Activated T-helper 1 cell treated with anti-CD3 and anti-CD28 coated beads, Interleukin-2, amount 50 U/mL, for 16 hours (primary cell): Measurements from ENCODE around the gene USP8.
"Not testable (repeated sequence)": the region's sequence is repeated elsewhere in the genome, so short reads cannot be mapped to it uniquely, and the experiment has no call there.

ENCODE experiments used
- DNase-seq, 2 donors: peaks; one replicate each; pipeline ENCODE4 v3.0.0-alpha.2; 2020; ENCODE audit warnings: low read depth in 1 of 2, low spot score in 1 of 2

Gene USP8

DNA sequence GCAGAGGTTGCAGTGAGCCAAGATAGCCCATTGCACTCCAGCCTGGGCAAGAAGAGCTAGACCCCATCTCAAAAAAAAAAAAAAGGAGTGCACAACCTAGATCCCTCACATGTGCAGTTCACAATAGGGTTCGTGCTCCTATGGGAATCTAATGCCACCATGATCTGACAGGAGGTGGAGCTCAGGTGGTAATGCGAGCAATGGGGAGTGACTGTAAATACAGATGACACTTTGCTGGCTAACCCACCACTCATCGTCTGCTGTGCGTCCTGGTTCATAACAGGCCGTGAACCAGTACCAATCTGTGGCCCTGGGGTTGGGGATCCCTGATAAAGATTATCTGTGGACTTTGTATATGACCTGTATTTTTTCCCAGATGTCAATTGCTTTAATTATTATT, 16.7 kb downstream of the USP8 start:
- no peak for DNase-seq

GRCh38 chr15:50452927-50453326, 28.7 kb downstream of the USP8 start:
- no peak for DNase-seq

DNA sequence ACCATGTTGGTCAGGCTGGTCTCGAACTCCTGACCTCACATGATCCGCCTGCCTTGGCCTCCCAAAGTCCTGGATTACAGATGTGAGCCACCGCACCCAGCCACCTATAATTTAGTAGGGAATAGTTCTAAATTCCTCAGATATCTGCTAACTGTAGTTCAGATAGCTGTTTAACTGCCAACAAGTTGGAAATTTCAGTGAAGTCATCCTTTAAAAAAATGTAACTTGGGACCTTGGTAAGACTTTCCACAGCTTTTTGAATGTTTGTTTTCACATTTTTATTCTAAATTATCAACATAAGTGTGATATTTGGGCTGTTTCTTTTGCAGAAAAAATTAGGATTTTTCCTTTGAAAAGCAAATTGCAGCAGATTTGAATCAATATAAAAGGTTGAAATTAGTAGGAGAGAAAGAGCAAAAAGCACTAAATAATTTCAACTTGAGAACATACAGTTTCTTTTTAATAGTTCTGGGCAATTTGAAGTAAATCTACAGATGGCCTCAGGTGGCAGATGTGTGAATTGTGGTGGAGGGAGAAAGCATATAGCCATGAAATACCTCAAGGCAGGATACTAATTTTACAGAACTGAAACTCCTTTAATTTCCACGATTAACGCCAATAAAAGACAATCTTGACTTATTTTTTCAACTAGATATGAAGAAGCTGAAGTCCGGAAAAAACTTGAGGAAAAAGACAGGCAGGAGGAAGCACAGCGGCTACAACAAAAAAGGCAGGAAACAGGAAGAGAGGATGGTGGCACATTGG, 34.3 kb downstream of the USP8 start:
- no peak for DNase-seq

DNA sequence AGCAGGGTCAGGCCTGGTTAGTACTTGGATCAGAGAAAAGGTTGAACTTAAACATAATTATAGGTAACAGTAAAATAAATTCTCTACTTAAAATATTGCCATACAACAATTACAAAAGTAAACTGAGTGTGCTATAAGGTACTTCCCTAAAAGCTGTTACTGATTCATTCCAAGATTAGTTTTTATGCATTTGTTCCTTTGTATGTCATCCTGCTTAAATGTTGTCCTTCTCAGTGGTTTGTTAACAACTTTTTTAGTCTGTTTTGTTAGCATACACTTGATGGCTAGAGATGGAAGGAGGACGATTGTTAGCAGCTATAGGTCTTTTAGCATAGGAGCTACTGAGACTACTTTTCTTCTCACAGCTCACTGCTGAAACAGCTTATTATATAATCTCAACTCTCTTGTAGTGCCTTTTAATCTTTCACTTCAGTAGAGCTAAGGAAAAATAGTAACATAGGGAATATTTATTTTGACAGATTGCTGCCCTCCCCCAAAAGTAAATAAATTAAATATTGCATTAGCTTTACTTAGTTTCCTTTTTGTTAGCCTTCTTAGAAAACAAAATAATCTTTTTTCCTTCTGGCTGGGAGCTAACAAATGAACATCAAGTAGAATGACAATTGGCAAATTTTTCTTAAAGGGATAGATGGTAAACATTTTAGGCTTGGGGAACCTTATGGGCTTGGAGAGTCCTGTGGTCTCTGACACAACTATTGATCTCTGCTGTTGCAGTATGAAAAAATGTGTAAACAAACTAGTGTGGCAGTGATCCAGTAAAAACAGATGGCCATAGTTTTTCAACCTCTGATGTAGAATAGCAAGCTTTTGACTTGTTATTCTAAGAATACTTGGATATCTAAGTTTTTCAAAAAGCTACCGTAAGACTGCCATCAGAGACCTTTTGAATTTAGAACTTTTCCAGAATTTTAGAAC, 39.5 kb downstream of the USP8 start:
- DNase-seq, result no peak

- DNase-seq, result no peak
Observed at GRCh38 chr15:50471072-50471471, 46.9 kb downstream of the USP8 start.

DNA sequence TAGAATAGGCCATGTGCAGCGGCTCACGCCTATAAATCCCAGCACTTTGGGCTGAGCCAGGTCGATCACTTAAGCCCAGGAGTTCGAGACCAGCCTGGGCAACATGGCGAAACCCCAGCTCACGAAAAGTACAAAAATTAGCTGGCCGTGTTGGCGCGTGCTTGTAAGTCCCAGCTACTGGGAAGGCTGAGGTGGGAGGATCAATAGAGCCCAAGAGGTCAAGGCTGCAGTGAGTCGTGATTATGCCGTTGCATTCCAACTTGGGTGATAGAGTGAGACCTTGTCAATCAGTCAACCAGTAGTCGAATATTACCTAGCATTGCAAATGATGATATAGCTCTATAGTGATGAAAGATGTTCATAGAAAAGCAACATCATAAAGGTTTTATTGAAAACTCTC, 51.9 kb downstream of the USP8 start:
- DNase-seq, result no peak

GRCh38 chr15:50484781-50485180, 60.6 kb downstream of the USP8 start:
- DNase-seq, result no peak

DNA sequence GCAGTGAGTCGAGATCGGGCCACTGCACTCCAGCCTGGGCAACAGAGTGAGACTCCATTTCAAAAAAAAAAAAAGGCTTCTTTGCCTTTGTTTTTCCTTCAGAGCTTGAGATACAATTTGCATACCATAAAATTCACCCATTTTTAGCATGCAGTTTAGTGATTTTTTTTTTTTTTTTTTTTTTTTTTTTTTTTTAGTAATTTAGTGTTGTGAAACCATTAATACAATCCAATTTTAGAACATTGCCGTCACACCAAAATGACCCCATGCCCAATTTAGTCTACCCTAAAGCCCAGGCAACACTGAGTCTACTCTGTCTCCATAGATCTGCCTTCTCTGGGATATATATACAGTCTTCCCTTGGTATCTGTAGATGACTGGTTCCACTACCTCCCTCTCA, 61.2 kb downstream of the USP8 start:
- no peak for DNase-seq

DNA sequence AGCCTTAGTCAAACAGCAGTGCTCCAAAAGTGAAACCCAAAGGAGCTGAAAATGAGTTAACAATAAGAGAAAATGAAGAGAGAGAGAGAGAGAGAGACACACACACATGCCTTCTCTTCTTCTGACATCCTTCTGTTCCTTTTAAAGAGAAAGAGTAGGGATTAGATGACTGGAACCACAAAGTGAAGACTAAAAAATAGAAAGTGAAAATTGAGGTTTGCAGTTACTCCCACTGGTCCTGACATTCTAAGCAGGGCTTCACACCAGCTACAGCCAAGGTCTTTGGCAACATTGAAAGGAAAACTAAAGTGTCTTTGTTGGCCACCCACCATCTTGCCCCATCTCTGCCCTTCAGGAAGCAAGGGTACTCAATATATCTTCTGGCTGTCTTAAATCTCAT, 63.1 kb downstream of the USP8 start:
- DNase-seq, result no peak

- no peak for DNase-seq
Observed at GRCh38 chr15:50493625-50494024, 69.4 kb downstream of the USP8 start.

DNA sequence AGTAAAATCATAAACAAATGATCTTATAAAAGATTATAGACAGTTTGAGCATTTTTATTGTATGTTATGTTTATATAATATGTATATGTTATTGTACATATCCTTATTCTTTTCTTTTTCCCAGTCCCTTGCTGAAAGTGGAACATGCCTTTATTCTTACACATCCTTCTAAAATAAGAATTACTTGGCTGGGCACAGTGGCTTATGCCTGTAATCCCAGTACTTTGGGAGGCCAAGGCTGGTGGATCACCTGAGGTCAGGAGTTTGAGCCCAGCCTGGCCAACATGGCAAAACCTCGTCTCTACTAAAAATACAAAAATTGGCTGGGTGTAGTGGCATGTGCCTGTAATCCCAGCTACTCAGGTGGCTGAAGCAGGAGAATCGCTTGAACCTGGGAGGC, 70.3 kb downstream of the USP8 start:
- DNase-seq, result not testable (repeated sequence)

GRCh38 chr15:50496692-50497091, 72.5 kb downstream of the USP8 start:
- no peak for DNase-seq

DNA sequence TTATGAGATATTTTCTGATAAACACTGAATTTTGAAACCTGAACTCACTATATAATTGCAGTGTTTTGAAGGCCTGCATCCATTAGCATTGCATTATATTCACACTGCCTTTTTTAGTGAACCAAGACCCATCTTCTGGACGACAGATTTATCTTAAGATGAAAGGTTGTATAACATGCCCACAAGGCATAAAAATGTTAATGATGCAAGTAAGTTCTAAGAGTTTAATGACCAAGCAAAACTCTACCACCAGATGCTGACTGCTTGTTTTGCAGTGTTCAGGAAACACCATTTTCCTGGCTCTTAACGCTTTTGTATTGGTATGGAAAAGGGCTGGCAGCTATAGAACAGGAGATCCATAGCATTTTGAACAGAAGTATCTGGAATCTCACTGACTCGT, 76.1 kb downstream of the USP8 start:
- DNase-seq, result no peak

- DNase-seq, result no peak
Observed at GRCh38 chr15:50501815-50502214, 77.6 kb downstream of the USP8 start.

- no peak for DNase-seq
Observed at GRCh38 chr15:50503144-50503543, 78.9 kb downstream of the USP8 start.

- DNase-seq, result not testable (repeated sequence)
Observed at GRCh38 chr15:50505656-50506055, 81.5 kb downstream of the USP8 start.

DNA sequence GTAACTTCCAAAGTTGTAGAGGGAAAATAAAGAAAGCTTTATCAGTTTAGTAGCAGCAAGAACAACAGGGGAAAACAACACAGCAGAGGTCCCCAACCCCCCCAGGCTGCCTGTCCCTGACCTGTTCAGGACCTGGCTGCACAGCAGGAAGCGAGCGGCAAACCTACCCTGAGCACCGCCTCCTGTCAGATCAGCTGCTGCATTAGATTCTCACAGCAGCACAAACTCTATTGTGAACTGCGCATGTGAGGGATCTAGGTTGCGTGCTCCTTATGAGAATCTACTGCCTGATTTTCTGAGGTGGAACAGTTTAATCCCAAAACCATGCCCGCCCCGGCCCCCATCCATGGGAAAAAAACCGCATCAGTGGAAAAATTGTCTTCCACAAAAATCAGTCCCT, 81.9 kb downstream of the USP8 start:
- no peak for DNase-seq

GRCh38 chr15:50513001-50513400, 88.8 kb downstream of the USP8 start:
- DNase-seq, result no peak

- no peak for DNase-seq
Observed at GRCh38 chr15:50519740-50520425, 95.7 kb downstream of the USP8 start.

DNA sequence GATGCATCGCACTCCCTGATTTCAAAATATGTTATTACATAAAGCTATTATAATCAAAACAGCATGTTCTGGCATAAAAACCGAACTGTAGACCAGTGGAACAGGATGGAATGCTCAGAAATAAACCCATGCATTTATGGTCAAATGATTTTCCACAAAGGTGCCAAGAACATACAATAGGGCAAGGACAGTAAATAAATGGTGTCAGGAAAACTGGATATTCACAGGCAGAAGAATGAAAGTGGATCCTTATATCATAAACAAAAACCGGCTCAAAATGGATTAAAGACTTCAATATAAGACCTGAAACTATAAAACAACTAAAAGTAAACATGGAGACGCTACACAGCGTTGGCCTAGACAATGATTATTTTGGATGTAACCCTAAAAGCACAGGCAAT, 99.6 kb downstream of the USP8 start:
- no peak for DNase-seq

DNA sequence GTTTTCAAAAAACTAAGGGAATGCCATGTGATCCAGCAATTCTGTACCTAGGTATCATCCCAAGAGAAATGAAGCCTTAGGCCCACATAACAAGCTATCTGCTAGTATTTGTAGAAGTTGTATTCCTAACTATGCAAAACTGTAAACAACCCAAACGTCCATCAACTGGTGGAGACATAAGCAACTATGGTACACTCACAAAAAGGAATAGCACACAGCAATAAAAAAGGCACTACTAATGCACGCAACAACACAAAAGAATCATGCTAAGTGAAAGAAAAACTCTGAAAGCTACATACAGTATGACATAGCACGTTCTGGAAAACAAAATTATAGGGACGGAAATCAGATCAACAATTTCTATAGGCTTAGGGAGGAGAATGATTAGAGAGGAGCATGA, 107.0 kb downstream of the USP8 start:
- DNase-seq, result no peak

GRCh38 chr15:50531766-50532165, 107.6 kb downstream of the USP8 start:
- DNase-seq, result no peak
